H1 (cell line): ENCODE results near the gene KIAA1328.

Source experiments
- CHD1 ChIP-seq: IDR thresholded peaks from 2 replicates; pipeline ENCODE4 v1.6.1; 2012; ENCODE audit warnings: low read depth, low read length, improper control_type of control experiment
- CREB1 ChIP-seq: IDR thresholded peaks from 2 replicates; pipeline ENCODE4 v1.6.1; 2012; ENCODE audit warnings: inconsistent platforms
- CTCF ChIP-seq, 3 experiments: IDR thresholded peaks; 1 replicate in 2 of 3; 2 replicates in 1 of 3; pipeline versions ENCODE4 v1.5.1 to v1.6.1; 2011; ENCODE audit warnings: low read length in 3 of 3, mild to moderate bottlenecking in 3 of 3, inconsistent platforms in 2 of 3, low read depth in 1 of 3, moderate library complexity in 1 of 3; ENCODE audit not compliant: insufficient read depth in 1 of 3; ENCODE audit errors: control extremely low read depth in 1 of 3
- EP300 ChIP-seq, 2 experiments: IDR thresholded peaks; 1 replicate in 1 of 2; 2 replicates in 1 of 2; pipeline ENCODE4 v1.6.1; 2011 to 2012; ENCODE audit warnings: low read depth in 2 of 2, low read length in 2 of 2, mild to moderate bottlenecking in 2 of 2, borderline replicate concordance in 1 of 2, inconsistent platforms in 1 of 2, moderate library complexity in 1 of 2
- EZH2 ChIP-seq: fragments of 200-600 bp; sonication (generic); IDR thresholded peaks from 2 replicates; pipeline ENCODE4 v1.7.1; 2012; ENCODE audit warnings: low read depth, mild to moderate bottlenecking, moderate library complexity, low read length, inconsistent platforms; ENCODE audit not compliant: severe bottlenecking
- JUN ChIP-seq: IDR thresholded peaks from 2 replicates; pipeline ENCODE4 v1.6.1; 2011; ENCODE audit warnings: low read depth, mild to moderate bottlenecking, improper control_type of control experiment, low read length
- MAX ChIP-seq: IDR thresholded peaks from 2 replicates; pipeline ENCODE4 v1.6.1; 2012; ENCODE audit warnings: inconsistent platforms
- POLR2A ChIP-seq, 2 experiments: IDR thresholded peaks; 1 replicate in 1 of 2; 2 replicates in 1 of 2; pipeline ENCODE4 v1.6.1; 2011; ENCODE audit warnings: low read depth in 2 of 2, low read length in 2 of 2, mild to moderate bottlenecking in 2 of 2; ENCODE audit errors: control extremely low read depth in 1 of 2
- TEAD4 ChIP-seq: IDR thresholded peaks from 2 replicates; pipeline ENCODE4 v1.6.1; 2012; ENCODE audit warnings: low read depth, low read length, inconsistent platforms, mixed read lengths
- TF ChIP-seq, protein P1 (sequence below): IDR thresholded peaks from 2 replicates; pipeline ENCODE4 v1.6.1; 2012; ENCODE audit warnings: low read length, inconsistent platforms

DNA sequence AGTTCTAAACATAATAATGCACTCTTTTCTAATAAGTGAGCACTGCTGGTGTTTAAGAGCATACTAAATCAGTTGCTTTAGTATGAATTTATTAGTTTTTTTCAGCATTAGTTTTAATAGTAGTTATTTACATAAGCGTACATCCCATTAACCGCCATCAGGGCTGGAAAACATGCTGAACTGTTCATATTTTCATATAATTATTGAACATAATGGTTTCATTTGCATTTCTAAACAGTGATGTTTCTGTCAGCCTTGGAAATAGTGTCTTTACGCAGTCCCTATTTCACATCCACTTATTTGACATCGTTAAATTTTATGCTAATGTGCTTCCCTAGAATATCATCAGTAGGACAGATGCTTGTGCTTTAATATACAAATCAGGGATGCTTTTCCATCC lies 71.5 kb downstream of the KIAA1328 start:
- TF ChIP-seq CTCF (IDR thresholded peaks at IDR 0.05; ENCODE audit: control extremely low read depth in 1 of 3, insufficient read depth in 1 of 3, low read depth in 1 of 3, low read length in 3 of 3) (no peak), EP300 (IDR thresholded peaks at IDR 0.05; ENCODE audit: borderline replicate concordance in 1 of 2, low read depth in 2 of 2, low read length in 2 of 2) (no peak), MAX (no peak), TEAD4 (no peak), POLR2A (IDR thresholded peaks at IDR 0.05; ENCODE audit: control extremely low read depth in 1 of 2, low read depth in 2 of 2, low read length in 2 of 2) (no peak), EZH2 (no peak), CHD1 (no peak), JUN (no peak), CREB1 (no peak)
- TF ChIP-seq, protein P1, sequence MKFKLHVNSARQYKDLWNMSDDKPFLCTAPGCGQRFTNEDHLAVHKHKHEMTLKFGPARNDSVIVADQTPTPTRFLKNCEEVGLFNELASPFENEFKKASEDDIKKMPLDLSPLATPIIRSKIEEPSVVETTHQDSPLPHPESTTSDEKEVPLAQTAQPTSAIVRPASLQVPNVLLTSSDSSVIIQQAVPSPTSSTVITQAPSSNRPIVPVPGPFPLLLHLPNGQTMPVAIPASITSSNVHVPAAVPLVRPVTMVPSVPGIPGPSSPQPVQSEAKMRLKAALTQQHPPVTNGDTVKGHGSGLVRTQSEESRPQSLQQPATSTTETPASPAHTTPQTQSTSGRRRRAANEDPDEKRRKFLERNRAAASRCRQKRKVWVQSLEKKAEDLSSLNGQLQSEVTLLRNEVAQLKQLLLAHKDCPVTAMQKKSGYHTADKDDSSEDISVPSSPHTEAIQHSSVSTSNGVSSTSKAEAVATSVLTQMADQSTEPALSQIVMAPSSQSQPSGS = no peak
